NCI-H460 (cell line): Measurements from ENCODE around the gene ASIC2. TPM values are rescaled to one million over a fixed set of nuclear protein-coding genes. Genes with fewer than 3 reads are reported as not detected.

Source experiments
- DNase-seq: peaks from one replicate; pipeline ENCODE4 v3.0.0-alpha.2; 2016; ENCODE audit warnings: low read depth; ENCODE audit errors: extremely low read depth
- total RNA-seq: library from RNA; depleted of rRNA; stranded (reverse); fragments of >200 nt; shearing (Covaris generic); gene quantifications from 2 replicates; pipeline ENCODE4 v1.2.3, GENCODE V29; 2014

Gene ASIC2
- total RNA-seq, 1 experiment from 2014 or later, result not detected

DNA sequence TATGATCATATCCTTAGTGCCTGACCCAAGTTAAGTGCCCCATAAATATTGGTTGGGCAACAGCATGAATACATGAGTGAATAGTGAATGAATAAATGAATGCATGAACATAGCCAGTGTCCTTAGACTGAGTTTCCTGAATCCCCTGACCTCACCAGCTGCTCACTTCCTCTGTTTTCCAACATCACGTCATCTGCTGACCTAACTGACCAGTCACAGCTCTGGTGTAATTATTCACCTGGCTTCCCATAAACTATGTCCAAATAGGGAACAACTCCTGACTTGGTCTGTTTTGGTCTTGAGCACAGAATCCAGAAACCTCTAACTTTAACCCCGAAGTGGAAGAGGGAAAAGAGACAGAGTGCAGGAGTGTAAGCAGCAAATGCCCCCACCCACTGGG lies 83.4 kb downstream of the ASIC2 start:
- no peak for DNase-seq

DNA sequence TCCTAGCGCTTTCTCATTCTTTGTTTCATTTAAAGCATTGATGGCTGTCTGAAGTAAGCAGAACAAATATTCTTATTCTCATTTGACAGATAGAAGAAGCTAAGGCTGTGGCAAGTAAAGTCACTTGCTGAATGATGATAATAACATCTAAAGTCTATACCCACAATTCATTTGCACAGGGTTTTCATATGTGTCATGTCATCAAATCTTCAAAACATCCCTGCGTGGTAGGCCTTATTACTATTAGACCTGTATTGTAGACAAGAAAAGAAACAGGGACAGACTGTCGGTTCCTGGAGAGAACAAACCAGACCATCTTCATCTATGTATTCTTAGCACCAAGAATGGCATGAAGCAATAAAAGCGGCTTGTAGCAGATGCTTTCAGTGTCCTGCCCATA lies 85.9 kb downstream of the ASIC2 start:
- no peak for DNase-seq

GRCh38 chr17:33205552-33205951 lies 87.5 kb downstream of the ASIC2 start:
- no peak for DNase-seq

GRCh38 chr17:33204701-33205100 lies 88.4 kb downstream of the ASIC2 start:
- DNase-seq, result no peak

DNA sequence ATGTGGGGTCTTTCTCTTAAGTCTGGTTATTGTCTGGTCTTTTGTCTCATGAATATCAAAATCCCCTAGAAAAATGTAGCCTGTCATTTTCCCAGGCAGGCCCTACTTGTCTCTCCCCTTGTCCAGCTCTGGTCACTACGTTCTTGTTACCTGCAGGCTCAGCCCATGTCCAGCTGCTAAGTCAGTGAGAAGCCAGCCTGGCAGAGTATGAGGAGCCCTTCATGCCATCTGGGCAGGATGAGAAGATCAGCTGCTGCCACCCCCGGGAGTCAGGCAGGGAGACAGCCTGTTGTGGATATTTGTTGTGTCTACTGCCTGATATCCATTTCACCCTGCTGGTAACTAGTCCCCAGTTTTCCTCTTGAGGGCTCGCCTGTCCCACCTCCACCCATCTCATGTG lies 88.9 kb downstream of the ASIC2 start:
- DNase-seq, result no peak

GRCh38 chr17:33202796-33203495 lies 90.1 kb downstream of the ASIC2 start:
- DNase-seq, result no peak

GRCh38 chr17:33202021-33202420 lies 91.1 kb downstream of the ASIC2 start:
- no peak for DNase-seq

DNA sequence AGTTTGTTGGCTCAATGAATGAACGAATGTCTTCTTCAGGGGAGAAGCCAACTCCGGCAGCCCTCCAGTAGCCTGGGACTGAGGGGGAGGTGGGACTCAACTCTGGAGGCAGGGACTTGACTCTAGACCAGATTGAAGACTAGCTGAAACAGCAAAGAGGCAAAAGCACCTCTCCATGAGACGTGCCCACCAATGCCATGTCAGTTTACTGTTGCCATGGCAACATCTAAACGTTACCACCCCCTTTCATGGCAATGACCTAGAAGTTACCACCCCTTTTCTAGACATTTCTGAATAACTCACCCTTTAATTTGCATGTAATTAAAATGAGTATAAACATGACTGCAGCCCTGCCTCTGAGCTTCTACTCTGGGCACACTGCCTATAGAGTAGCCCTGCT lies 91.8 kb downstream of the ASIC2 start:
- DNase-seq, result no peak

DNA sequence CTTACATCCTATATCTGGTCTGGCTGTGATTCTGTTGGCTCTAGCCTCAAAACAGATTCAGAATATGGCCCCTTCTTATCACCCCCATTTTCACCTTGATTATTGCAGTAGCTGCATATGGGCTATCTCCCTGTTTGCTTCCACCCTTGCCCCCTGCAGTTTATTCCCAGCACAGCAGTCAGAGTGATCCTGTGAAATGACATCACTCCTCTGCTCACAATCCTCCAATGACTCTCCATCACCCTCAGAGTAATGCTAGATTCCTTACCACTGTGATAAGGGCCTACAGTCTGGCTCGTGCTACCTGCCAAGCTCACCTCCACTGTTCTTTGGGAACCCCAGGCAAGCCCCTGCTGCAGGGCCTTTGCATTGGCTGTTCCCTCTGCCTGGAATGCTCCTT lies 92.5 kb downstream of the ASIC2 start:
- DNase-seq, result no peak

DNA sequence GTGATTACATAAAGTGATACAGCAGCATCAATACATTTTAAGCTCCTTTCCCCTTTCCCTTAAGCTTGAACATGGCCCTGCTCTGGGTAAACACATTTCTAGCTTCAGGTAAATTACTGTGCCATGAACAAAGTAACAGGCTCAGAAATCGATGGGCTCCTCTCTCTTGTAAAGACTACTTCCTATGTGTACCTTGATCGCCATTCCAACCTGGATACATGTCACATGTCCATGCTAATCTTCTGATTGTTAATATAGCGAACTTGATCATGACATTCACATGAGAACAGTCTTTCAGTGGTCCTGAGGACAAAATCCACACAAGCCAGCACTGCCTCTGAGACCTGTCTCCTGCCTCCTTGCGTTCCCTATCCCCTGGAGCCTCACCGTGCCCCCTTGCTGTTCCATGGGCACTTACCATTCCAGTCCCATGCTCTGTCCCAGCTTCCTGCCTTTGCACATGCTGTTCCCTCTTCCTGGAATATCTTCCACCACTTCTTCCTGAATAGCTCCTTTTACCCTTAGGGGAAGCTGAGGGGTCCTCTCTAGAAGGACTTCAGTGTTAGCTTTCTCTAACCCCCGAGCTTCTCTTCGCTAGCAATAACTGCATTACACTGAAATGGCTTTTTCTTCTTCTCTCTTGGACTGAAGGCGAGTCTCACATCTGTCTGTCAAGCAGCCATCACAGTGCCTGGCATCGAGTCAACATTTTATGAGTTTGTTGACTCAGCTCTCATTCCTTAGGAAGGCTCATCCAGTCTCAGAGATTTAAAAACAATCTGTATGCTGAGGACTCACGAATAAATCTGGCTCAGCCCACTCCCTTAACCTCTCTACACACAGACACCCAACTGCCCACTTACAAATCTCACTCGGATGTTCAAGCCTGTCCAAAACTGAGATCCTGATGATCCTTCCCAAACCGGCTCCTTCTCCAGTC lies 93.3 kb downstream of the ASIC2 start:
- DNase-seq, result no peak

DNA sequence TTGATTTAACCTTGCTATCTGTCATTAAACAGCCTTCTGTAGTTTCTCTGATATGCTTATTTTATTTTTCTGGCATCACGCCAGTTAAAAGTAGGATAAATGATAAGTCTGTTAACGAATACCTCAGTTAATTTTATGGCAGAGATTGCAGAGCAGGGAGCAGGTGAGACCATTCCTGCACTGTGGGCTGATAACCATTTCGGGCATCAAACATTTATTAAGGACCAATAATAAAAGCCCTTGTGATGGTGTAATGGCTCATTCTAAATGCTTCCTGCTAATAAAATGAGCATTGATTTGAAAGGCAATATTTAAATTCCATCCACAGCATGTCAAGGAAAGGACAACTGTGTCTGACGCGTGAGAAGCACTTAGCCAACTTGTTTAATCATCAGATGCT lies 94.1 kb downstream of the ASIC2 start:
- no peak for DNase-seq

DNA sequence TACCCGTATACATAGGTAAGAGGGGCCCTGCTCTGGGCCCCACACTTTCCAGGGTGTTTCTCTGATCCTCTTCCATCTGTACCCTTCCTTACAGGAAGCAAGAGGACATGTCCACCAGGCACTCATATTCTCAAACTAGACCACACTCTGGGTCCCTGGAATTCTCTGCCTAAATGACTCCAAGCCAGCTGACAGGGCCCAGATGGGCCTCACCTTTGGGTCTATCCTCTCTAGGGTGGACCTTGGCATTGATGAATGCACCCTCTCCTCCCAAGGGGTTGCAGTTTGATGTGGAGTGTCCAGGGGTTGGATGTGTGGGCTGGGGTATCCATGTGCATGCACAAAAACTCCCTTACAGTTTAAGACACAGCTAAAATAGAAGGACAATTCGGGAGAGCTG lies 95.8 kb downstream of the ASIC2 start:
- no peak for DNase-seq

- DNase-seq, result no peak
These were observed 96.2 kb downstream of the ASIC2 start for GRCh38 chr17:33196883-33197282.

- DNase-seq, result no peak
These were observed 99.9 kb downstream of the ASIC2 start for GRCh38 chr17:33192951-33193911.

GRCh38 chr17:33183487-33184026 lies 109.5 kb downstream of the ASIC2 start:
- no peak for DNase-seq

GRCh38 chr17:33179151-33179550 lies 113.9 kb downstream of the ASIC2 start:
- no peak for DNase-seq

GRCh38 chr17:33178681-33179080 lies 114.4 kb downstream of the ASIC2 start:
- no peak for DNase-seq

- DNase-seq, result no peak
These were observed 117.5 kb downstream of the ASIC2 start for GRCh38 chr17:33175562-33175961.

GRCh38 chr17:33171931-33172330 lies 121.2 kb downstream of the ASIC2 start:
- DNase-seq, result no peak

DNA sequence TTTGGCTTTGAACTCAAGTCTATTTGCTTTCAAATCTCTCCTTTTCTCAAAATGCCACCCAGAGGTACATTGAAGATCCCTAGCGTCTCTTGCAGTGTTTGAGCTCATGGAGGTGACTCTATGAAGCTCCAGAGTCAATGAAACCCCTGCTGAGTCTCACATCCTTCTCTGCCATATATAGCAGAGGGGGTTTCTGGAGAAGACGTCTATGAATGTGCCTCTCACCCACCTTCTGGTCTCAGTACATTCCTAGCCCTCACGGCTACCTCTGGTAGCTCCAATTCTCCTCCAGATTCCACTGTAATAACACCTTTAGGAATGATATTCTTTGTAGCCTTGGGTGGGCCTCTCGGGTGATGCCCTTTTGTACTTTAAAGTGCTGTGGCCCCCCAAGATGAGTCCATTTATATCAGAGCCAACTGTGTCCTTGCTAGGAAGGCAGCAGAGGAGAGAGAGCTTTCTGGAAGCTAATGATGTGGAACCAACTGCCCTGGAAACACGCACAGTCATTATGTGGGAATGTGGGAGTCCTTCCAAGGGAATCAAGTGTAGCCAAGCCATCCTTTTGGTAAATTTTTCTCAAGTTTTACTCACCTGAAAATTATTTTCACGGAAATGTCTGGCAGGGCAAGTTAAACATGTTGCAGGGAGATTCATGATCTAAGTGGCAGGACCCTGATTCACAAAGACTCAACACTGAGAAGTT lies 123.4 kb downstream of the ASIC2 start:
- no peak for DNase-seq
